ENCODE measurements around the gene NME1. TPM values are rescaled to one million over a fixed set of nuclear protein-coding genes. Genes with fewer than 3 reads are reported as not detected.
A peak's percentile ranks its signal among the peaks of the same experiment; 100 is the strongest.

NME1 gene
- total and polyA plus RNA-seq, 9 of the 15 experiments (the other 6 are each of a cell fraction or from before 2014, with no cell fraction given), result 449 to 1,588 (median 604) TPM

GRCh38 chr17:51120739-51121619 is 32.4 kb upstream of the NME1 start, which contains the start of gene SPAG9 (continued):
- no peak for TF ChIP-seq MGA (IDR thresholded peaks at IDR 0.05)
- no peak for TF ChIP-seq TSC22D4 (tag; IDR thresholded peaks at IDR 0.05)
- TF ChIP-seq ZNF696 (CRISPR knock-in tag; conservative IDR thresholded peaks at IDR 0.05), result no peak
- no peak for TF ChIP-seq ZC3H11A (IDR thresholded peaks at IDR 0.05; ENCODE audit: low read depth, low read length)
- TF ChIP-seq BRF2 (IDR thresholded peaks at IDR 0.05; ENCODE audit: borderline replicate concordance, insufficient read depth, insufficient read length), result no peak
- TF ChIP-seq HSF4 (CRISPR knock-in tag; IDR thresholded peaks at IDR 0.05; ENCODE audit: borderline replicate concordance), result no peak
- TF ChIP-seq HDGF (IDR thresholded peaks at IDR 0.05), result no peak
- TF ChIP-seq HEY1 (CRISPR knock-in tag; IDR thresholded peaks at IDR 0.05; ENCODE audit: borderline replicate concordance), result no peak
- no peak for TF ChIP-seq FOXA3 (CRISPR knock-in tag; conservative IDR thresholded peaks at IDR 0.05 in 1 of 2, IDR thresholded peaks at IDR 0.05 in 1 of 2)
- peak; percentile 75; the same call in 1 of the 2 replicates for TF ChIP-seq ERF (CRISPR knock-in tag; IDR thresholded peaks at IDR 0.05)
- peak; percentile 22; the same call in 1 of the 2 replicates for TF ChIP-seq CREB5 (CRISPR knock-in tag; IDR thresholded peaks at IDR 0.05)

Data from K562 (cell line).